ENCODE measurements around the gene PLCZ1.
"Not testable (repeated sequence)": the region's sequence is repeated elsewhere in the genome, so short reads cannot be mapped to it uniquely, and the experiment has no call there.

PLCZ1 gene

DNA sequence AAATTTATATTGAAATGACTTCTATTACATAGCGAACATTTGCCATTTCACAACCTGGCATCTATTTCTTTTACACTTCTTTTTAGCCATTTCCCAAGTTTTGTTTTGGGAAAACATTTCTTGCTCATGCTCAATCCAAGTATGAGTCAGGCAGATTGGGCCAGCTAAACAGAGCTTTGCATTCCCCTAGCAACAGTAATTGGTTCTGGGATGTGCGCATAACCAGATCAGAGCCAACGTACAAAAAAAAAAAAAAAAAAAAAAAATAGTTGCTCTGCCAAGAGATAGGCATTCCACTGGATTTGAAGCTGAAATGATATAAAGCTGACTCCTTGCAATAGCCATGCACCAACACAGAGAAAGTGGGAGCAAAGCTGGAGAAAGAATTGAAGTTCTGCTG is 37.5 kb downstream of the PLCZ1 start:
- DNase-seq (ENCODE audit: low read depth): no peak

DNA sequence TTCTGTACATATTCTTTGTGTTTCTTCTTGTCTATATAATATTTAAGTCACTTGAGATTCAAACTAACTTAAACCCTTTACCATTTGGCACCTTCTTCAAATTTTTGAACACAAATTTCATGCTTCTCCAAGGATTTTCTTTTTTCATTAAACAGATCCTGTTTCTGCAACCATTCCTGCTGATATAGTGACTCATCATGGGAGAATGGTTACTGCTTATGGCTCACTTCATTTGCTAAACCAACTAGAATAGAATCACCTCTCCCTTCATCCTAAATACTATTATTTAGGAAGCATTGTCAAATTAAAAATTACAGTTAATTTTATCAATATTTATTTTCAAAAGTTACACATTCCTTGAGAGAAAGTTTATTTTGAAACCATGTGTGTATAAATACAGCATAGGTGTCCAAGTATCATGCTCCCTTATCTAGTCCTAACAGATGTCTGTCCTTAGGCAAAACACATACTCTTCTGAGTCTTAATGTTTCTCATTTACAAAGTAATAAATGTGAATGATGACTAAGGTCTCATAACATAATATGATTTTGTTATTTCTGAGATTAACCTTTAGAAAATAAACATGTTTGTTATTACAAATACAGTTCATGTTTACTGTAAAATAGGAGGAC is 40.7 kb downstream of the PLCZ1 start:
- DNase-seq (ENCODE audit: low read depth): no peak

DNA sequence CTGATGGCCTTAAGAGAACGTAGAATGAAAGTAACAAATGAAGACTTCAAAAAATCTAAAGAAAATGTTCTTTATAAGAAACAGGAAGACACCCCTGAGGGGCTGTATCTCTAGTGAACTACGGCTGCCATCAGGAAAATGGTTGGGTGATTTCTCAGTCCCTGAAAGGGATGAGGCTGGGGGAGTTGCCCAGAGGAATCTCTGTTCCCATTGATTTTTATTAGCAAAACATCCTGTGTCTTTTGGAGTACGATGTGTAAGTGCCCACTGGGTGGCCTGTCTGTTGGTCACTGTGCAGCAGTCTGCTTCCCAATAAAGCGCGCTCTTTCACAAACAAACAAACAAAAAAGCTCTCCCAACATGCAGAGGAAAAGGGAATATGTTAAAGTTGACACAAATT is 43.8 kb downstream of the PLCZ1 start:
- not testable (repeated sequence) for DNase-seq (ENCODE audit: low read depth)

DNA sequence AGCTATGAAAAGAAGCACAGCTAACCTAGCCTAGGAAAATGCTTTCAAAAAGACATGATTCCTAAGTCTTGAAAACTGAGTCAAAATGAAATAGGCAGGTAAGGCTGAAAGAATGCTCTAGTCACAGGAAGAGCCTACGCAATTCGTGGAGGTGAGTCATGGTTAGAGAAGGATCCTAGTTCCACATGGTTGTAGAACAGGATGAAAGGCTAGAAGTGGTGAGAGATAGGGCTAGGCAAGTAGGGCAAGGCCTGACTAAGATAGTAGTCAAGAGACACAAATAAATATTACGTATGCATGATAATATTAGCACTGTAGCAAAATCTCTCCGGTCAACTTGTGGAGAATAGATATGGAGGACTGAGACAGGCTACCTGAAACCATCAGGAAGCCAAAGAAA is 47.2 kb downstream of the PLCZ1 start:
- no peak for DNase-seq (ENCODE audit: low read depth)

DNA sequence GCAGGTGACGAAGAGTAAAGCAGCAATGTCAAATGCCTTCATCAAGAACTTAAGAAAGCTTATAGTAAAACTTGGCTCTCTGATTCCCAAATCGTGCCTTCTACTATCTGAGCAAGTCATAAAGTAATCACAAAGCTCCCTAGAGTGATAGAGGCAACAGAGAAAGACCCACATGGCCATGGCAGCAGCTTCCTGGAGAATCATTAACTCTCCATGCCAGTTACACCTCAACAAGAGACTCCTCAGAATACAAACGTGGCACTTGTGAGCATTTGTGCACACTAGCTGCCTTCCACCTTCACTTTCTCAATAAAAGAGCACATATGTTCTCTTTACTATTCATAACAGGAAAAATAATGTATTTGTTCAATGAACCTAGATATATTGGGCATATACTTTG is 48.0 kb downstream of the PLCZ1 start:
- DNase-seq (ENCODE audit: low read depth): no peak

DNA sequence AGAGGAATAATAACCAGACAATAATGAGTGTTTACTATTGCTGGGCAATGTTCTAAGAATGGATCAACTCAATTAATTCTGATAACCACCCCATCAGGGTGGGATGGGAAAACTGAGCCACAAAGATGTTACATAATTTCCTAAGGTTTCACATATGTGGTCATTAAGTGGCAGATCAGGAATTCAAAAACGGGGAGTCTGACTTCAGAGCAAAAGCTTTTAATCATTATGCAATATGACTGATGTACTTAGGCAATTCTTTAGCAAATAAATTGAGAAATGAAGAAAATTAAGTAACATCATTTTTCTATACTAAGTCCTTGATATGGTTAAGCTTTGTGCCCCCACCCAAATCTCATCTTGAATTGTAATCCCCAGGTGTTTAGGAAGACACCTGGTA is 53.4 kb downstream of the PLCZ1 start:
- DNase-seq (ENCODE audit: low read depth): no peak

DNA sequence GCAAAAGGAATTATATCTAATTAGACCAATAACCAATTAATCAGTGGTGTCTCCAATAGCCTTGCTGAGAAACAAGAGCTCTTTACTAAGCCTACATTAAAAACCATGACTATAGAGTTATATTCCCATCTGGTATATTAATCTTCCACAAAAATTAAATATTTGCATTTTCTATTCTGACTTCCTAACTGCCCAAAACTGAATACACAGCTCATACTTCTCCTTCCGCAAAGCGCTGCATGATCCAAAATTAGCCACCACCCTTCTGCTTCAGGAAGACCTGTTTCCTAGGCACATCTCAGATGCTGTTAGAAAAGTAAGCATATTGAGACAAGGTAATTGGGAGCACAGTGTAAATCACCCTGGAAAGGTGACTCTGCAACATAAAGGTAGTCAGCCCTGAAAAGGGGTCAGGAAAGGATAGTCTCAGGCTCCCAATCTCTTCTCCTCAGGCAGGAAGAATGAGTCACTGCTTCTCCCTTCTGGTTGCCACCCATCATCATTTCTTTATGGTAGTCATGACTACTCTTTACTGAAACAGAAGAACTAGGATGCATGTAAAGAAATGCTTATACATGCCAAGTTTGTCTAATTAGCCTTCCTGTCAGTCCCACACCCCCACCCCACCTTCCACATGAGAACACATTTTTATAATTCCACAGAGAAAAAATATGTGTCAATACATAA is 54.3 kb downstream of the PLCZ1 start:
- DNase-seq (ENCODE audit: low read depth): no peak

DNA sequence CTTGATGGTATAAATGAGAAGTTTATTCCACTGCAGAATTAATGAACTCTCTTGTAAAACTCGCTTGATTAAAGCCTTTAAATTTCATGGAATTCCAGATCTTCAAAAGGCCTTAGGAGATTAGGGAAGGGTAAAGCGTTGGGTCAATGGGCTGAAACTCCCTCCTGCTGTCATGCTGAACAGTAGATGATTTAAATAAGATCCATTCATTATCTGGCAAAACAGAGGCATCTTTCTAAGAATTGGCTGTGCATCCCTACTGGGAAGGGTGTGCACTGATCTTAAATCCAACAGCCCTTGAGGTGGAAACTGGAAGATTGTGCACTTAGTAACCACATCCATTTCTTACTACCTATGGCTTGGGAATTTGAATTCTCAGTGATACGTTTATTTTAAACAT is 56.0 kb downstream of the PLCZ1 start:
- no peak for DNase-seq (ENCODE audit: low read depth)

DNA sequence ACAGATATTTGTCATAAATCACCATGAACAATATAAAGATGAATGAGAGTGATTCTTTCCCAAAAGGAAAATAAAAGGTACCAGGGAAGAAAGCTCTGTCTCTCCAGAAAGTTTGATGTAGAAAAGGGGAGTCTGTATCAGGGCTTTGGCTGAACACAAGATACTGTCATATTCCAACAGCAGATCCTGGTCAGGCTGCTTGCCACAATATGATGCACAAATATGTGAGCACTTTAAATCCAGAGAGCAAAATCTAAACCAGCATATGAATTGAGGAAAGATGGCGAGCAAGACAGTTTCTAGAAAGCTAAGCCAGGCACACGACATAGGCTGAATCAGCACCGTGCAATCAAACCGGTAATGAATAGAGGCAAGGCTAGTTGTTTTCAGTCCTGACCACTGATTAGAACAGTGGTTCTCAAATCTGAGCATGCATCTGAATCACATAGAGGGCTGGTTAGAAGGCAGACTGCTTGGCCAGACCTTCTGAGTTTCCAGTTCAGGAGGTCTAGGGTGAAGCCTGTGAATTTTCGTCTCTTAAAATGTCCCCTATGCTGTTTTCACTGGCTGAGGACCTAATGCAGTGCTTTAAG is 60.7 kb downstream of the PLCZ1 start:
- DNase-seq (ENCODE audit: low read depth): no peak

DNA sequence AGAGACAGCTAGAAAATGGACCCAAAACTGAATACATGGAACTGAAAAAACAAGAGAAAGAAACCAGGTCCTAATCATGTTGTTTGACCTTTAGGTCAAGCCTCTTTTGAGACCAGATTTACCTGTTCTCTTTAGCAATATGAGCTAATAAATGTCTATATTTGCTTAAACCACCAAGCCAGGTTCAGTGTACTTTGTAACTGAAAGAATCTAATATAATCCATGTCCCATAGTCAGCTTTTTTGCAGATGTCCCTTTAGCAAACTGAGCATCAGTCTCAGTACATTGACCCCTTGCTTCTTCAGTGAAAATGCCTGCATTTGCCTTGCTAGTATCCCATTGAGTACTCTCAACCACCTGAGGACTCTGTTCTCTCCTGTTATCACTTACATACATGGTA is 61.7 kb downstream of the PLCZ1 start:
- no peak for DNase-seq (ENCODE audit: low read depth)

DNA sequence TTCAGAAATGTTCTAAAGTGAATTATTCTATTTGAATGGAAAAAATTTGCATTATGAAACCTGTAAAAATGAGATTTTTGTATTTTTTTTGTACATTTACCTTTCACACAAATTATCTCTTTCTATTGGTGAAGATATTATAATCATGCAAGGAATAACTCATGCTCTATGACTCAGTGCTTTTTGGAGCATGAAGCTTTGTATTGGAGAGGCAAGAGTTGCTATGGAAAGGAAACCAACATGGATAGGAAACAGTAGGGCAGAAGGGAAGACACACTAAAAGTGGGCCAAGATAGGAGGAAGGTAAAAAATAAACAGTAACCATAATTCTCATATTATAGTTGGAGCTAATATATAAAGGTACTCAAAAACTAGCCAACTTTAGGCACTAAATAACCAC is 79.0 kb downstream of the PLCZ1 start:
- no peak for DNase-seq (ENCODE audit: low read depth)

DNA sequence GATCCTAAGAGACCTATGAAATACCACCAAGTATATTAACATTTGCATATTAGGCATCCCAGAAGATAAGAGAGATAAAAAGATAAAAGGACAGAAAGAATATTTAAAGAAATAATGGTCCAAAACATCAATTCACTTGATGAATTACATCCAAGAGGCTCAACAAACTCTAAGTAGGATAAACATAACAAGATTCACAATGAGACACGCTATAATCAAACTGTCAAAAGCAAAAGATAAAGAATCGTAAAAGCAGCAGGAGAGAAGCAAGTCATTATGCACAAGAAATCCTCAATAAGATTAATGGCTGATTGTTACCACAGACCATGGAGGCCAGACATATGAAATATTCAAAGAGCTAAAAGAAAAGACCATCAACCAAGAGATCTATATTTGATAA is 79.6 kb downstream of the PLCZ1 start:
- DNase-seq (ENCODE audit: low read depth): no peak

DNA sequence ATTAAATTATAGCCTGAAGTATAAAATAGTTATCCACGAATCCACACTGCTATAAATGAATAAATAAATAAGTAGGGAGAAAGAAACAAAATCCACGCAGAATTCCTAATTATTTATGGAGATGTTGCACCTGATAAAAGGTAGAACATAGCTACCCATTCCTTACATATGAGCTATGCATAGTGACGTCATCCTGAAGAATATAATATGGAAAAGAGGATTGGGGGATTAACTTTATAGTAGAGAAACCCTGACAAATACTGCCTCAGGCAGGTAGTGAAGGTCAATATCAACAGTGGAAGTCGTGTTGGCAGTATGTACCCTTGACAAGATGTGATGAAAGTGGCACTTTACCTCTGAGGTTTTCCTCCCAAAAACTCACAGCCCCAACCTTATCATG is 82.5 kb downstream of the PLCZ1 start:
- DNase-seq (ENCODE audit: low read depth): no peak

DNA sequence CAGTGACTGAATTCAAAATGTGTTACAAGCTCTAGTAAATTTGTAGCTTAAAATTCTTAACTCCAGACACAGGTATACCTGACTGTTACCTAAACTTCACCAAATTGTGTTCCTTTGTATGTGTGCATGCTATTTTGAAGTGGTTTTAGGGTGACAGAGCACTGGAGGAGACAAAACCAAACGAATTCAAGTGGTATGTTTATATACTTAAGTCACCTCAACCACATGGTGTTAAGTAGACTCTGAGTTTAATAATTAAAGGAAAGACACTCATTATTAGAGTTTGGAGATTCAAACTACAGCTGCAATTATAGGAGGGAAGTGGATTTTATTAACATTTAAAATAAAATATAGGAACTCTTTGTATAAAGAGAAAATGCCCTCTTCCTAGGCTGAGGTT is 84.3 kb downstream of the PLCZ1 start:
- no peak for DNase-seq (ENCODE audit: low read depth)

DNA sequence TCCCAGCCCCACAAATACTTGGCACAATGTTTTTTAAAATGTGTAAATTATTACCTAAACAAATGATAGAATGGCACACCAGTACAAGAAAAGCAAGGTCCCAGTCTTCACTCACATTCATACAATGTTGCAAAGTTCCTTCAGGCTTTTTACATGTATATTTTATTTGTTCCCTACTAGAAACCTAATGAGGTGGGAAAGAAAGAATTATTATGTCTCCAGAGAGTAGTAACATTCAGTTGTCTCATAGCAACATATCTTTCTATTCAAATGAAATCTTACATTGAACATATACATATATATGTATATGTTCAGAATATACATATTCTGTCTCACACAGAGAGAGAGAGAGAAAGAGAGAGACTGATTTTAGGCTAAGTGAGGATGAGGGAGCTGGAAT is 85.2 kb downstream of the PLCZ1 start:
- no peak for DNase-seq (ENCODE audit: low read depth)

DNA sequence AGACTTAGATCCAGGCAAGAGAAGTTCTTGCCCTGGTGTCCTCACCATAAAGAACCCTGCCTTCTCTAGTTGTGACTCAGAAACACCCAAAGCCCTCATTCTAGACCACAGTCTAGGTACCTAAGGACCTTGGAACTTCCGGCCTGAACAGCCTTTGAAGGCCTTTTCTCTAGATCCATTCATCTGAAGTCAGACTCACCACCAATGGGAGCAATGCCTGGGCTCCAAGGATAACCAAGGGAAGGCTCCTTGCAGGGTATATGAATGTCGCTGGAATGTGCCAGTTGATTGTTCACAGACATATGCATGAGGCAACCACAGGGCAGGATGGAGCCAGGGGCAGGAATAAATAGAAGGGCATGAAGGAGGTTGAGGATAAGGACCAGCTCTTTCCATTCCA is 86.3 kb downstream of the PLCZ1 start:
- DNase-seq (ENCODE audit: low read depth): no peak

DNA sequence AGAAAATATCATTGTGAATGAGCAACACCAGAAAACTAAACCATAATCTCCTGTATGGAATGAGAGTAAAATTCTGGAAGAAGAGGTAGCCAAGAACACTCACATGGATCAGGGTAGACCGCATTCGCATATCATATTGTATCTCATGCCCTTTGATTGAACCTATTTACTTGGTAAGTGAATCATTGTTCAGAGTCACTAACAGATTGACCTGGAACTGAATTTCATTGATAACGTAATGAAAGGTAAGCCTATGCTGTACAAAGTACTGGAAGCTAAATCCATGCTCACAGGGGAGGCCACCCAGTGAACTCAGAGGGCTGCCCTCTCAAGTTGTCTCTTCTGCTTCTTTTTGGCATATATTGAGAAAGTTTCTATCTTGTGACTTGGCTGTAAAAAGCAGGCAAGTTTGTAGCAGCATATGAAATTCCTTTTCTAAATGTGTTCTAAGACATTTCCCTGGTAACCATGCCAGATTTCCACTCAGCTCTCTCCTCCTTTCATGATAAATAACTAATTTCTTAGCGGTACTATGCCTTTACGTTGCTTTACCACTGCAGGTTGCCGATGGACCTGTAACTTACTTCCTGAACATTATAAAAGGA is 91.4 kb downstream of the PLCZ1 start:
- no peak for DNase-seq (ENCODE audit: low read depth)

DNA sequence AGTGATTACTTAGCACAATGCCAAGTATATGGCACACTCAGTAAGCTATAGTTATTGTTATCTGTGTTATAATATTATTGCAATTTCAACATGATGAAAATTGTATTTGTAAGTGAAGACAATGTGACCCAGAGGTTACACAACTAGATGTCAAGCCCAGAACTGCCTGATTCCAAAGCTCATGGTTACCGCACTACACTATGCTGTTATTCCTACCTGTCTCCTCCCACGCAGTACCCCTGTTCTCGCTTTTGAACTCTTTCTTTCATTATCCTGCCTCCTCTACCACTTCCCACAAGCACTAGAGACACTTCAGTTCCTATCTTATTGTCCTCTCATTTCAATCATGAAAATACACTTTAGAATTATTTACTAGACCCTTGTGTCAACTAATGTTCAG is 93.2 kb downstream of the PLCZ1 start:
- no peak for DNase-seq (ENCODE audit: low read depth)

DNA sequence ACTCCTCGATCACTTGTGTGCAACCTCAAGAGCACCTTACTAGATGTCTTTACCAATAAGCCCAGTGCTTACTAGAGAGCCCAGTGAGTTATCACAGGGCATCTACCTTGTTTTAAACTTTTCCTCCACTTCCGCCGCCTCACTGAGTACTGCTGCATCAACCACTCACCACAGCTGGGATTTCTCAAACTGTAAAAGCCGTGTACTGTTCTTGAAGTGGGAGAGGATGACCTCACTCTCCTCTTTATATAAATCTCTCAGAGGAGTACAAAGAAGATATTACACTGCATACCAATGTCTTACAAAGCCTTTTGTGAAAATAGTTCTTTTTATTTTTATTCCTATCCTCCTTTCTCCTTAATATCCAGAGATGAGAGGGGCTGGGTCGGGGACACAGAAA is 94.1 kb downstream of the PLCZ1 start:
- no peak for DNase-seq (ENCODE audit: low read depth)

DNA sequence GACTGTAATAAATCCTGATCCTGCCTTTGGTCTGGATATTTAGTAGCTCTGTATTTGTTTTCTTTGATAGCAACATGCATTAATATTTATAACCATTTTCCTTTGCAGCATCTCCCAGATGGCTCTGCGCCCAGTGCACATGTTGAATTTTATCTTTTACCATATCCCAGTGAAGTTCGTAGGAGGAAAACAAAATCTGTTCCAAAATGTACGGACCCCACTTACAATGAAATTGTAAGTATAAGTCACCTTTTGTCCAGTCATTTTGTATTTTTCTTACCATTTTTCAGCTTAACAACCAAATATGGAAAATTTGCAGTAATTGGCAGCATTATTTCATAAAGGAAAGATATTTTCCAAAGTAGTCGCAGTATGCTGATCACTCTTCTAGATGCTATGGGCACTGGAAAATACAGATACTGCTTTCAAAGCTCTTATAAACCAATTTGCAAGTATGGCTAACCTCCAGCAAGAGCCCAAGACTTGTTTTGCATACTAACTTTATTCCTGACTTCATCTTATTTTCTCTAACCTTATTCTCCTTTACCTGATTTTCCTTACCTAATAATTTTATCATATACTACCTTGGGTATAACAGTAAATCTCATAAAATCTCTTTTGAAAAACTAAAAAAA is 97.4 kb downstream of the PLCZ1 start:
- DNase-seq (ENCODE audit: low read depth): no peak

DNA sequence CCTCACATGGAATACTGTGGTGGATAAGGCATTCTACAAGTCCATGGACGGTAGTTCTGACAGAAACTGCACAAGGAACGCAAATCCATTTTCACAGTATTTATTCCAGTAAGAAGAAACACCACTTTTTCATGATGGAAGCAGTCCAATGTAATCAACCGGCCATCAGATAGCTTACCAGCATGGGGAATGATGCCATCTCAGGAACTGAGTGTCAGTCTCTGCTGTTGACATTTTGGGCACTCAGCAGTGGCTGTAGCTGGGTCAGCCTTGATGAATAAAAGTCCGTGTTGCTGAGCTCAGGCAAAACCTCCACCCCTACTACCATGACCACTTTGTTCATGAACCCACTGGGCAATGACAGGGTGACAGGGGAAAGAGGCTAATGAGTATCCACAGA is 103.4 kb downstream of the PLCZ1 start:
- no peak for DNase-seq (ENCODE audit: low read depth)

Measured in activated T-cell treated with anti-CD3 and anti-CD28 coated beads for 48 hours (primary cell).